GM10248 (cell line): ENCODE results near the gene PRRC2B.

Experiments
- CTCF ChIA-PET: fragments of 300-600 bp; sonication (Branson Sonifier 250); formaldehyde crosslinking; extraction: SDS; loops from one replicate; lab custom pipeline; 2021; ENCODE audit warnings: antibody characterized with exemption; lab: Yijun Ruan, JAX
- POLR2A ChIA-PET: fragments of 350-650 bp; sonication (Branson Sonifier 250); formaldehyde crosslinking; extraction: SDS; loops from one replicate; lab custom pipeline; 2020; ENCODE audit warnings: antibody characterized with exemption; lab: Yijun Ruan, JAX
- DNase-seq: peaks from one replicate; pipeline ENCODE4 v3.0.0; 2012; ENCODE audit errors: extremely low spot score
- CTCF ChIP-seq: IDR thresholded peaks from 2 replicates; pipeline ENCODE4 v1.5.1; 2012; ENCODE audit warnings: mild to moderate bottlenecking, low read depth; ENCODE audit errors: extremely low read depth, missing control alignments, control extremely low read depth

The PRRC2B gene

GRCh38 chr9:131441441-131441840 lies 47.6 kb downstream of the PRRC2B start:
- CTCF ChIA-PET: interaction anchor here (1.9 kb wide), 1 partner anchor 11 kb away, joined by 5 read pairs; no protein-coding TSS in a partner anchor
- POLR2A ChIA-PET: no interaction called here
- peak; percentile 49 for DNase-seq
- TF ChIP-seq CTCF: no peak

- ChIA-PET CTCF (interaction anchor here (1.9 kb wide), 1 partner anchor 12 kb away, joined by 5 read pairs; no protein-coding TSS in a partner anchor), POLR2A (no interaction called here)
- DNase-seq: no peak
- no peak for TF ChIP-seq CTCF
Measured at GRCh38 chr9:131442351-131442750, 48.5 kb downstream of the PRRC2B start.

GRCh38 chr9:131443648-131444047 lies 49.8 kb downstream of the PRRC2B start:
- ChIA-PET CTCF (interaction anchor here (1.0 kb wide), 1 partner anchor 397 kb away, joined by 3 read pairs; no protein-coding TSS in a partner anchor), POLR2A (no interaction called here)
- DNase-seq: no peak
- TF ChIP-seq CTCF: no peak

- ChIA-PET POLR2A (no interaction called here), CTCF (no interaction called here)
- no peak for DNase-seq
- no peak for TF ChIP-seq CTCF
Measured at GRCh38 chr9:131446276-131446675, 52.4 kb downstream of the PRRC2B start.

GRCh38 chr9:131447148-131447547 lies 53.3 kb downstream of the PRRC2B start:
- TF ChIP-seq CTCF: no peak
- ChIA-PET CTCF (interaction anchor here (2.0 kb wide), 1 partner anchor 8 kb away, joined by 6 read pairs; no protein-coding TSS in a partner anchor), POLR2A (no interaction called here)
- no peak for DNase-seq

- POLR2A ChIA-PET: no interaction called here
- TF ChIP-seq CTCF: no peak
- no peak for DNase-seq
- CTCF ChIA-PET: interaction anchor here (0.8 to 2.0 kb wide), 2 partner anchors 9 to 16 kb away, joined by 3 to 6 read pairs; no protein-coding TSS in a partner anchor
Measured at GRCh38 chr9:131447600-131447999, 53.7 kb downstream of the PRRC2B start.
